Suppressor macrophage treated with lipopolysaccharide for 4 hours (primary cell): ENCODE measurements around the gene EFNA5.
A peak's percentile ranks its signal among the peaks of the same experiment; 100 is the strongest.

ENCODE experiments used
- DNase-seq: peaks from one replicate; pipeline ENCODE4 v3.0.0-alpha.2; 2020

The EFNA5 gene

GRCh38 chr5:107414802-107415201, 255.9 kb downstream of the EFNA5 start:
- DNase-seq: no peak

DNA sequence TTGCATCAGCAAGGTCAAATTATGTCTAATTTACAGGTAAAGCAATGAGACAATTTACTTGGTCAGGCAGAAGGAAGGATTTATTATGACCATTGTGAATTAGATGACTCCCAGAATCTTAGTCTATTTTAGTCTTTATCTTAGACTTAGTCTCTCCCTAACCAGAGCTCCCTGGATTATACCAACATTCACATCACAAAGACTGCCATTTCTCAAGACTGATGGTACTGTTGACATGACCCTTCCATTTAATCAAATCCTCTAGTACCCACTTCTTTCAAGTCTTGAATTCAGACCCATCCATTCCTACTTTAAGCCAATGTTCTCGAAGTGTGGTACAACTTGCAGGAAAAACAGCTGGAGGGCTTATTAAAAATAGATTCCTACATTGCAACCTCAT, 257.0 kb downstream of the EFNA5 start:
- no peak for DNase-seq

GRCh38 chr5:107408564-107408963, 262.2 kb downstream of the EFNA5 start:
- no peak for DNase-seq

DNA sequence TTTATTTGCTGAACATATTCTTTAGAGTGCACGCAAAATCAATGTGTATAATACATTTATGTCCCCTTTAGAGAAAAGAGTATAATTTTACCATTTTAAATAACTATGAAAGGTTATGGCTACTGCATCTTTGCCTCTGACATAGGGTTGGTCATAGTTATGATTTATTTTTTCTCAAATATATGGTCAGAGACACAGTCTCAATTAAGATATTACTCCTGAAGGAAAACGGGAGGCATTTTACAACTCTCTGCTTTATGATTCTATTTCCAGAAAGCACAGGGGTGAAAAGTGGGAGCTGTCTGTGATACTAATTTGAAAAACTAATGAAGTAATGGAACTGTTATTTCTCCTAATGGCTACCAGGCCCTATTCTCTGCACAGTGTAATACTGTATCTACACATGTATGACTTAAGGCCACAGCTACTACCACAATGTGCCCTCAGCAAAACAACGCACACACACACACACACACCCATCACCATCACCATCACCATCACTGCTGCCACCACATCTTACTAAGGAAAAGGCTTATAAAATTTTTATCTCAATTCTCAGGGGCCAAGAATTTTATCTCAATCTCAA, 262.9 kb downstream of the EFNA5 start:
- no peak for DNase-seq

- DNase-seq: no peak
Observed at GRCh38 chr5:107404595-107405374, 266.0 kb downstream of the EFNA5 start.

- no peak for DNase-seq
Observed at GRCh38 chr5:107403228-107403953, 267.3 kb downstream of the EFNA5 start.

DNA sequence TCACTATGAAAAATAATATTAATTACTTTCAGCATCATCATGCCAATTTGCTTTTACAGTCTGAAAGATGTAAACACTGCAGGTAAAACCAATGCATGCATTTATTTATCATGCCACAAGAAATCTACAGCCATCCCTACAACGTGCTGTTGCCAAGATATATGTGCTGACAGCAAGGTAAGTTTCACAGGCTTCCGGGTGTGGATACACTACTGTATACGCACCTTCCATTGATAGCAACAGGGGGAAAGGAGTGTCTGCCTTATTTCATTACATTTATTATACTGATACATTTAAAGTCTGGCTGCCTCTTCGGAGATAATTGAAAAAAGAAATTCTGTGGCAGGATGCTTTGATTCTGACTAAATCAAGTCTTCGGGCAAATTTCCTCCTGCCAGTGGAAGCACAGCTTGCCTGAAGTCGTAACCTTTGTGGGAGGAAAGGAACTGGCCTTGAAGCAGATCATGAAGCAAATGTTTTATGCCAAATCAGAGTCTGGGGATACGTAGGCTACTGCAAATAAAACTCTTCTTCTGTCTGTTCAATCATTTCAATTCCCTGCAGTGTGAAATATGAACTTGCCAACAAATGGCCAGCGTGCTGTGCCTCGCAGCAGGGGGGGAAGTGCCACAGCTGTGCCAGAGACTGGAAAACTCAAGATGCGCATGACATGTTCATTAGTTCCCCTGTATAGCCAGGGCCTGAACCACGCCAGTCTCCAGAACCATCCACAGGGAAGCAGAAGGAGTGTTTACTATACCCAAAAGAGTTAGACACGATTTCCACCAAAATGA, 268.1 kb downstream of the EFNA5 start:
- no peak for DNase-seq

DNA sequence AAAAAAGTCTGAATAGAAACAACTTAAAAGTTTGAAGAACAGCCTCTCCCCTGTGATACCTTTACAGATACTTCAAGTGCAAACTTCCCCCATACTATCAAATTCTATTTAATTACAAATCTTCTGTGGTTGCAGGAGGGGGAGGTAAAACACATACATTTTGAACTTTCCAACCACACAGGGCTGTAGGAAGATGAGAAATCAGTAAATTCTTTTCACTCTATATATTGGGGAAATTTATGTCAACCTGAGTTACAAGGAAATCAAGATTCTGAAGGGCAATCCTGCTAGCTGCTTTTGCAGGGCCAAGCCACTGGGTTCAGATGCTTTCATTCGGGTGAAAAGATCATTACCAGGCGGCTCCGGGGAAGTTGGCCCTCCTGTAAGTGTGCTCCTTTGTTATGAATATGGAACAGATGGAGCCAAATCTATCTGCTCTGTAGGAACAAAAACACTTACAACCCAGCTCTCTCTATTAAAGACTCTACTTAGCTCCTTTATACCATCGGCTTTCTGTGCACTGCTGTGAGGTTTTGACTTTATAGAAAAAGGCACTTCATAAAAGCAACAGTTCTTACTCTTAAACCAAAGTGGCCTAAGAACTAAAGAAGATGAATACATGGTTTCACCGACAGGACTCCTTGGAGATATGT, 269.1 kb downstream of the EFNA5 start:
- no peak for DNase-seq

DNA sequence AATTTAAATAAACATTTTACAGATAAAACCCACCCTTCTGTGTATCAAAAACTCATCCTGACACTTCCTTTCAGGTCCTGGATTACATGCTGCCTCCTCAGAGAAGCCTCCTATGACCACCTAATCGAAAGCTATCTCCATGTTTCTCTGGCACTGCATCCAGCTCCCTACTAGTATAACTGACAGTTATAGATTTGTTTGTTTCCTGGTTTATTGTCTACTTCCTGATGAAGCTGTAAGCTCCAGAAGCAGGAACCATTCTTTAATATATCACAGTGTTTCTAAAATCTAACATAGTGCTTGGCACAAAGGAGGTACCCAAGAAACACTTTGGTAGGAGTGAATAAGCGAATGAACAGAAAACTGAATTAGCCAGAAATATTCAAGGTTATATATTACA, 270.4 kb downstream of the EFNA5 start:
- no peak for DNase-seq

DNA sequence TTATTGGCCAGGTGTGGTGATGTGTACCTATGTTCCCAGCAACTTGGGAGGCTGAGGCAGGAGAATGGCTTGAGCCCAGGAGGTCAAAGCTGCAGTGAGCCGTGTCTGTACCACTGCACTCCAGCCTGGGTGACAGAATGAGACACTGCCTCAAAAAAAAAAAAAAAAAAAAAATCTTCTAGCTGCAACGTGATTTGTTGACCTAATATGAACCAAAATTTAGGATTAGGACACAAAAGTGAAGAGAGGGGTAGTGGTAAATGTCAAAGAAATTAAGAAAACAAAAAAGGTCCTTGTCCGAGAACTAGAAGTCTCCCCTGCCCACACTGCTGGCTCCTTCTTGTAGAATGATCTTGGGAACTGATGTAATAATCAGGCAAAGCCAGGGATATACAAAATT, 272.0 kb downstream of the EFNA5 start:
- DNase-seq: no peak

DNA sequence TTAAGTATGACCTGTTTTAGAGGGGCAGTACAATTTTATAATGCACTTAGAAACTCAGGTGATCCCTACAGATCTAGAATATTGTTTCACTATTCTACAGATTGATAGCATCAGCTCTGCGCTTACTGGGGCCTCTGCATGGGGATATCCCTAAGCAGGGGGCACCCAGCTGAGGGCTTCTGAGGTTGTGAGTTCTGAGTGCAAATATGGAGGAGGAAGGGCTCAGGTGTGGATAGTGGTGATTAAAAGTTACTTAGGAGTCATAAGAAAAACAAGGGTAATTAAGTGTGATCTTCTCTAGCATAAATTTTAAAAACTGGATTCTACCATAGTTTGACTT, 274.4 kb downstream of the EFNA5 start:
- DNase-seq: no peak

DNA sequence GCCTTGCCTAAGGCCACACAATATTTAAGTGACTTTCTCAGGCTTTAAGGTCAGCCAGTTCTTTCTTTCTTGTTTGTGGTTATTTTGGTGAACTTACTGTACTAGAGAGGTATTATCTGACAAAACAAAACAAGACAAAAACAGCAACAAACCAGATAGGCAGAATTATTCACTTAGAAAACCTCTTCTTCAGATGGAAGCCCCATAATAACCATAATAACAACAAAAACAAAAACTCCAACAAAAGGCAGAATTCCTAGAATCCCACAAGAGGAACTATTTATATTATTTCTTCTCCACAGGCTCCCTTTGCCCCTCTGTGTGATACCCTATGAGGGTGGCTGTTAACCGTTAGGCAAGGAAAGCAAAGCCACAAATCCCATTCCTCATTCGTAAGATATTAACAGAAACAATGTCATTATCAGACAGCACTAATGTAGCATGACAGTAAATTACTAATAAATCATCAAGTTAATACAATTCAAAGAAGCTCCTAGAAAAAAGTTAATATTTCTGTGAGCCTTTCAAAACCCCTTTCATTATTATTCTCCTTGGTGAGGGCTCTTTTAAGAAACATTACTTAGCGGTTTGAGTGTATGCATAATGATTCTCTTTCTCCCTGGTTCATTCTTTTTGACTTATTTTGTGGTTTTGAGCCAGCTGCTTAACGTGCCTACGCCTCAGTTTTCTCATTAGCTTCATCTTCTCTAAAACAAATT, 274.9 kb downstream of the EFNA5 start:
- no peak for DNase-seq

GRCh38 chr5:107393851-107394250, 276.9 kb downstream of the EFNA5 start:
- peak; percentile 13 for DNase-seq

- no peak for DNase-seq
Observed at GRCh38 chr5:107391787-107392186, 278.9 kb downstream of the EFNA5 start.

GRCh38 chr5:107389775-107390148, 281.0 kb downstream of the EFNA5 start:
- peak; percentile 81 for DNase-seq

GRCh38 chr5:107389130-107389774, 281.5 kb downstream of the EFNA5 start:
- DNase-seq: peak; percentile 71

- DNase-seq: peak; percentile 78
Observed at GRCh38 chr5:107388141-107388861, 282.4 kb downstream of the EFNA5 start.

DNA sequence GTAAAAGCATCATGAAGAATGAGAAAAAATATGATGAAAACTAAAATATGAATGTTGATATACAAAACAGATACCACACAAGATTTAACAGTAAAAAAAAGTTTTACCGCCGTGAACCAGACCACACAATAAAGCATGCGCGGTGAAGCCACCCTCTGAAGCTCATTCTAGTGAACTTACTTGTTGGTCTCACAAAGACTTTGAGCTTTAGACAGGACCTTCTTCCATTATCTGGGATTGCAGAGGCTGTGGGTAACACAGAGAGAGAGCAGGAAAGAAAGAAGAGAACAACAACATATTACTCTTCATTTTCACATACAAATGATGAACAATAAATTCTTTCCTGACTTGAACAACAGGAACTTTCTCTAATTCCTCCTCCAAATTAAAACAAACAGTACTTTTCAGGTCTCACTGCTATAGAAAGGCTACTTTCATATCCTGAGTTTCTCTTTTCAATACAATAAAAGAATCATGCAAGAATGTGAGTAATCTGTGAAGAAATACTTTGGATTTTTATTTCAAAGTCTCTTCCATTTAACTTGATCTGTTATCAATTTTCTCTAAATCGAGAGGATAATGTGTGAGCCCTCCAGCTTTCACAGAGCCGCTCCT, 283.1 kb downstream of the EFNA5 start:
- DNase-seq: peak; percentile 41

DNA sequence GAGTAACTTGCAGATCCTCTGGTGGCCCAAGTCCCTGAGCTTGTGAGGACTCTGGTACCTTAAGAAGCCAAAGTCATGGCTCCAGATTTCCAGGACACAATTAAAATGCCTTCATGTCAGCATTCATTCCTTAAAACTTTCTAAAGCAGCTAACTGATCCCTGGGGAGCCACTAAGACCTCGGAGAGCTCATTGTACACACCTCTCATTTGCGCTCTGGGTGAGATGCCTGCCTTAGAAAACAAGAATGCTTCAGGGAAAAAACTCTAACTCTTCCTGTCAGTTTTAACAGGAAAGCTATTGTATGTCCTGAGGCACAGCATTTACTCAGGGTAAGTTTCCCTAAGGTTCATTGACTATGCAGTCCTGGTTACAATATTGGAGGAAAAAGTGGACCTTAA, 285.0 kb downstream of the EFNA5 start:
- no peak for DNase-seq

DNA sequence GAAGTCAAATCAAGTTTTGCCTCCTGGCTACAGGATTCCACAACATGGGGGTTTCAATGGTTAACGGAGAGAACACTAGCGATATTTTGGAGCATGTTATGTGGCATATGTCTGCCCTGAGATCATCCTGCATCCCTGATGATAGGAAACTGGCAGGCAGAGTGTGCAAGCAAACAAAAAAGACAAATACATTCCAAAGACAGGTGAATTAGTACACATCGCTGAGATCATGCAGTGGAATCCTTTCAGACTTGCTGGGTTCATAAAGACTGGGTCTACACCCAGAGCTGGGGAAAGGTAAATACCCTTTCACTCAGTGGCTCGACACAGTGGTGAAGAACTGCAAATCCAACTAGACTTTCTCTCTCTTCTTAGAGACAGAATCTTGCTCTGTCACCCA, 286.5 kb downstream of the EFNA5 start:
- DNase-seq: no peak

- DNase-seq: no peak
Observed at GRCh38 chr5:107383414-107383813, 287.3 kb downstream of the EFNA5 start.
